ENCODE data around the gene FGF14. TPM values are rescaled to one million over a fixed set of nuclear protein-coding genes. Genes with fewer than 3 reads are reported as not detected.

FGF14 gene
- total RNA-seq, 1 donor from 2014 or later = 1.4 TPM

DNA sequence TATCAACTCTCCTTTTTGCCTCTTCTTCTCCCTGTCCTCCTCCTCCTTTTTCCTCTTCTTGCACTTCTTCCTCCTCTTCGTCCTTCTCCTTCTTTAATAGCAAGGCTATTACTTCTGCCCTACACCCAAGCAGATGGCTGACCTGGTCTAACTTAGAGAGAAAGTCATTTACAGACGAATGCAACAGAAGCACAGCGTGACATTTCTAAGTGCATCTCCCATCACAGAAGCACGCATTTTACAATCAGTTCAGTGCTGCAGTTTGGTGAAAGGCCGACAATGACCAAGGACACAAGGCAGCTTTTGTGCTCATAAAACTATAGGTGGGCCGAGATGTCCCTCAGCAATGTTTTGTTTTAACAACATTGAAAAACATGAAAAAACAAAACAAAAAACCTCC lies 231.5 kb downstream of the FGF14 start:
- H3K36me3 Mint-ChIP-seq = no peaks in the 10 kb centered on the region
- no peak overlapping the region for H3K27ac Mint-ChIP-seq
- no peaks in the 10 kb centered on the region for H3K27me3 Mint-ChIP-seq (ENCODE audit: insufficient read depth, low read depth)
- H3F3A ChIP-seq (ENCODE audit: low read depth) = no peaks in the 10 kb centered on the region
- H3K4me1 Mint-ChIP-seq = peaks cover 9% of the 10 kb centered on the region
- TF ChIP-seq, protein P1, sequence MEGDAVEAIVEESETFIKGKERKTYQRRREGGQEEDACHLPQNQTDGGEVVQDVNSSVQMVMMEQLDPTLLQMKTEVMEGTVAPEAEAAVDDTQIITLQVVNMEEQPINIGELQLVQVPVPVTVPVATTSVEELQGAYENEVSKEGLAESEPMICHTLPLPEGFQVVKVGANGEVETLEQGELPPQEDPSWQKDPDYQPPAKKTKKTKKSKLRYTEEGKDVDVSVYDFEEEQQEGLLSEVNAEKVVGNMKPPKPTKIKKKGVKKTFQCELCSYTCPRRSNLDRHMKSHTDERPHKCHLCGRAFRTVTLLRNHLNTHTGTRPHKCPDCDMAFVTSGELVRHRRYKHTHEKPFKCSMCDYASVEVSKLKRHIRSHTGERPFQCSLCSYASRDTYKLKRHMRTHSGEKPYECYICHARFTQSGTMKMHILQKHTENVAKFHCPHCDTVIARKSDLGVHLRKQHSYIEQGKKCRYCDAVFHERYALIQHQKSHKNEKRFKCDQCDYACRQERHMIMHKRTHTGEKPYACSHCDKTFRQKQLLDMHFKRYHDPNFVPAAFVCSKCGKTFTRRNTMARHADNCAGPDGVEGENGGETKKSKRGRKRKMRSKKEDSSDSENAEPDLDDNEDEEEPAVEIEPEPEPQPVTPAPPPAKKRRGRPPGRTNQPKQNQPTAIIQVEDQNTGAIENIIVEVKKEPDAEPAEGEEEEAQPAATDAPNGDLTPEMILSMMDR (IDR thresholded peaks at IDR 0.05) = no peak
- TF ChIP-seq EZH2 (IDR thresholded peaks at IDR 0.05) (no peak), EZH2phosphoT487 (IDR thresholded peaks at IDR 0.05) (no peak)
- no peak overlapping the region for H3K4me3 Mint-ChIP-seq
- no peak overlapping the region for H3K4me3 ChIP-seq
- H3K36me3 ChIP-seq = no peaks in the 10 kb centered on the region
- no peaks in the 10 kb centered on the region for H3K9me3 Mint-ChIP-seq
- H2AFZ ChIP-seq (replicated peaks) = no peak overlapping the region
- H3K27me3 ChIP-seq = no peaks in the 10 kb centered on the region
- no peaks in the 10 kb centered on the region for H3K79me2 ChIP-seq (ENCODE audit: low read depth)
- H4K20me1 ChIP-seq (ENCODE audit: low read depth) = no peaks in the 10 kb centered on the region
- no peak for DNase-seq (ENCODE audit: low spot score)
- no peaks in the 10 kb centered on the region for H3K4me1 ChIP-seq
- H3K4me2 ChIP-seq = no peak overlapping the region
- H3K27ac ChIP-seq = no peak overlapping the region
- no peaks in the 10 kb centered on the region for H3K9me3 ChIP-seq (ENCODE audit: low read depth)
- no peak overlapping the region for H3K9ac ChIP-seq

DNA sequence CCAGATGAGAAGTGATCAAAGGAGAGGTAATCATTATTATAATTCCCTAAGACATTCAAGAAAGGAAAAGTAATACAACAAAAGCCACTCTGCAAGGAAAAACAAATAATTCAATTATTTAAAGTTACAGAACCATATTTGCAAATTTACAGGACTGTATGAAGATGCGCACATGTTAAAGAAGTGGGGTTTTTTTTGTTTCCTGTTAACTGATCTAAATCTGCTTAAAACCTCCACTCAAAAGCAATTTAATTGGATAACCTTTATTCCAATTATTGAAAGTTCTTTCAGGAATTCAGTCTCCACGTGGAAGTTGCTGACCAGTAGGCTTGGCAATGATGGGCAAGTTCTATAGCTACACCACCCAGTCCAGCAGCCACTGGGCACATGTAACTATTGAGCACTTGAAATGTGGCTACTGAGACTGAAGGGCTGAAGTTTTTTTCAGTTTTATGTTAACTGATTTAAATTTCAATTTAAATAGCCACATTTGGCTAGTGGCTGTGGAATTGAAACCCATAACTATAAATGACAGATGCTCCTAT lies 232.3 kb downstream of the FGF14 start:
- Histone ChIP-seq H3K9ac (no peak overlapping the region), H3K79me2 (ENCODE audit: low read depth) (no peaks in the 10 kb centered on the region), H4K20me1 (ENCODE audit: low read depth) (no peaks in the 10 kb centered on the region), H2AFZ (replicated peaks) (no peak overlapping the region), H3K27ac (no peak overlapping the region), H3K4me1 (no peaks in the 10 kb centered on the region), H3K9me3 (ENCODE audit: low read depth) (no peaks in the 10 kb centered on the region), H3K36me3 (no peaks in the 10 kb centered on the region), H3F3A (ENCODE audit: low read depth) (no peaks in the 10 kb centered on the region), H3K4me2 (no peak overlapping the region), H3K27me3 (no peaks in the 10 kb centered on the region), H3K4me3 (no peak overlapping the region)
- TF ChIP-seq EZH2phosphoT487 (IDR thresholded peaks at IDR 0.05) = no peak
- no peaks in the 10 kb centered on the region for H3K9me3 Mint-ChIP-seq
- no peak for DNase-seq (ENCODE audit: low spot score)
- no peak overlapping the region for H3K27ac Mint-ChIP-seq
- peaks cover 9% of the 10 kb centered on the region for H3K4me1 Mint-ChIP-seq
- no peaks in the 10 kb centered on the region for H3K27me3 Mint-ChIP-seq (ENCODE audit: insufficient read depth, low read depth)
- H3K36me3 Mint-ChIP-seq = no peaks in the 10 kb centered on the region
- H3K4me3 Mint-ChIP-seq = no peak overlapping the region

DNA sequence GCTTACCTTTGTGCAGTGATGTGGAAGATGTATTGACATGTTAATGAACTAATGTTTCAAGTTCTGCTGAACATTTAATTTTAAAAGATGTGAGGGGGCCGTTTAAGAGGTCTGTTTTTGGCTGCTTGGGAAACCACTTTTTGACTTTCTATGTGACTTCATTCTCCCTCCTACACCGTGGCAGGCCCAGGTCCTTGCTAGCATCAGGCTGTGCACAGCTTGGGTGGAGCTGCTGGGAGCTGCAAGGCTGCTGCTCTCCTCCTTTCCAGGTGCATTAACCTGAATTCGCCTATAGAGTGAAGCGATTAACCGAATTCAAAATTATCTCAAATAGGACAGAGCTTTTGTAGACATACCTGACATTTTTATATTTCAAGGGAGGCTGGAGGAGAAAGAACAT lies 249.1 kb downstream of the FGF14 start:
- Histone ChIP-seq H4K20me1 (ENCODE audit: low read depth) (no peaks in the 10 kb centered on the region), H3K27me3 (no peaks in the 10 kb centered on the region), H3F3A (ENCODE audit: low read depth) (no peaks in the 10 kb centered on the region), H3K4me3 (no peak overlapping the region), H3K36me3 (no peaks in the 10 kb centered on the region), H3K27ac (no peak overlapping the region), H3K4me2 (no peak overlapping the region), H3K9me3 (ENCODE audit: low read depth) (no peaks in the 10 kb centered on the region), H3K4me1 (no peaks in the 10 kb centered on the region), H3K9ac (no peak overlapping the region), H2AFZ (replicated peaks) (no peak overlapping the region), H3K79me2 (ENCODE audit: low read depth) (no peaks in the 10 kb centered on the region)
- H3K4me1 Mint-ChIP-seq = no peaks in the 10 kb centered on the region
- no peaks in the 10 kb centered on the region for H3K36me3 Mint-ChIP-seq
- H3K27me3 Mint-ChIP-seq (ENCODE audit: insufficient read depth, low read depth) = no peaks in the 10 kb centered on the region
- H3K4me3 Mint-ChIP-seq = no peak overlapping the region
- TF ChIP-seq, protein P1 (IDR thresholded peaks at IDR 0.05) = no peak
- TF ChIP-seq EZH2phosphoT487 (IDR thresholded peaks at IDR 0.05) (no peak), EZH2 (IDR thresholded peaks at IDR 0.05) (no peak)
- no peaks in the 10 kb centered on the region for H3K9me3 Mint-ChIP-seq
- no peak for DNase-seq (ENCODE audit: low spot score)
- no peak overlapping the region for H3K27ac Mint-ChIP-seq

DNA sequence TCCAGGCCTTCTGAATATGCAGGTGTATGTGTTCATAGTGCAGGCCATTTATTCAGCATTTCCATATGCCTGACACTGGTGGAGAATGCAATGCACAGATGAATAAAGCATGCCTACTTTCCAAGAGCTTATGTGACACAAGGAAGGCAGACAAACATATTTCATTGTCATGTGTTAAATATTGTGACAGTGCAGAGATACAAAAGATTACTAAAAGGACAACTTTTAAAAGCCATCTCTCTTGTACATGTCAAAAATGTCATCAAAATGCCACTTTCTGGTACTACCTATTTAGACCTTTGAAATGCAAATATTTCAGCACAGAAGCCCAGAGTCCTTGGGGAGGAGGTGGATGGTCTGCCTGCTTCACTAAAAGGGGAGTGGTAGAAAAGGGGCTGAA lies 254.5 kb downstream of the FGF14 start:
- Histone ChIP-seq H3K9ac (no peak overlapping the region), H3K36me3 (no peaks in the 10 kb centered on the region), H3K9me3 (ENCODE audit: low read depth) (no peaks in the 10 kb centered on the region), H2AFZ (replicated peaks) (no peak overlapping the region), H3F3A (ENCODE audit: low read depth) (no peaks in the 10 kb centered on the region), H4K20me1 (ENCODE audit: low read depth) (no peaks in the 10 kb centered on the region), H3K4me3 (no peak overlapping the region), H3K79me2 (ENCODE audit: low read depth) (no peaks in the 10 kb centered on the region), H3K4me2 (no peak overlapping the region), H3K4me1 (no peaks in the 10 kb centered on the region), H3K27me3 (no peaks in the 10 kb centered on the region), H3K27ac (no peak overlapping the region)
- Mint-ChIP-seq H3K27me3 (ENCODE audit: insufficient read depth, low read depth) (no peaks in the 10 kb centered on the region), H3K9me3 (no peaks in the 10 kb centered on the region), H3K36me3 (no peaks in the 10 kb centered on the region), H3K4me1 (no peaks in the 10 kb centered on the region), H3K27ac (no peak overlapping the region), H3K4me3 (no peak overlapping the region)
- no peak for DNase-seq (ENCODE audit: low spot score)
- no peak for TF ChIP-seq EZH2 (IDR thresholded peaks at IDR 0.05)

Data from neural progenitor cell (in vitro differentiated cells).